SK-N-SH (cell line): Measurements from ENCODE around the gene EXOC2. TPM values are rescaled to one million over a fixed set of nuclear protein-coding genes. Genes with fewer than 3 reads are reported as not detected.

Experiments
- CTCF ChIA-PET: fragments of 300-600, 350-600 bp; formaldehyde crosslinking; extraction: SDS; loops from one replicate; lab custom pipeline; 2021; lab: Yijun Ruan, JAX
- POLR2A ChIA-PET: fragments of 350-600 bp; sonication (Branson Sonifier 250); formaldehyde crosslinking; extraction: SDS; loops from one replicate; lab custom pipeline; 2020; ENCODE audit warnings: antibody characterized with exemption, inconsistent platforms; lab: Yijun Ruan, JAX
- DNase-seq: peaks from one replicate; pipeline ENCODE4 v3.0.0; 2012
- H2AFZ ChIP-seq: fragments of 200-600 bp; sonication (generic); 2 replicates; pipeline ENCODE4 v1.8.1; 2016; ENCODE audit warnings: antibody characterized with exemption, mild to moderate bottlenecking, low read depth
- H3F3A ChIP-seq: fragments of 200-600 bp; sonication (generic); replicated peaks from 2 replicates; pipeline ENCODE3; 2016; ENCODE audit warnings: antibody characterized with exemption, mild to moderate bottlenecking; ENCODE audit not compliant: insufficient read depth
- H3K27ac ChIP-seq, 2 experiments: fragments of 200-500 bp in 1 of 2; fragments of 200-600 bp in 1 of 2; sonication (Bioruptor generic) in 1 of 2; sonication (generic), shearing (Covaris generic) in 1 of 2; 2 replicates each; pipeline versions ENCODE4 v1.5.1 to v1.6.1; 2014 to 2016; ENCODE audit warnings: low read depth in 2 of 2, inconsistent platforms in 1 of 2, low read length in 1 of 2, mild to moderate bottlenecking in 1 of 2, mixed read lengths in 1 of 2
- H3K27me3 ChIP-seq: fragments of 200-600 bp; sonication (generic), shearing (Covaris generic); 2 replicates; pipeline ENCODE4 v1.6.1; 2016; ENCODE audit warnings: mixed run types; ENCODE audit not compliant: insufficient read depth
- H3K36me3 ChIP-seq, 2 experiments: fragments of 200-500 bp in 1 of 2; fragments of 200-600 bp in 1 of 2; sonication (Bioruptor generic) in 1 of 2; sonication (generic) in 1 of 2; replicated peaks in 1 of 2; 2 replicates each; pipeline versions ENCODE3 to v1.5.1; 2014 to 2016; ENCODE audit warnings: low read length in 1 of 2, mild to moderate bottlenecking in 1 of 2; ENCODE audit not compliant: insufficient read depth in 2 of 2, control insufficient read depth in 1 of 2
- H3K4me1 ChIP-seq, 2 experiments: fragments of 200-500 bp in 1 of 2; fragments of 200-600 bp in 1 of 2; sonication (Bioruptor generic) in 1 of 2; sonication (generic), shearing (Covaris generic) in 1 of 2; 2 replicates each; pipeline versions ENCODE4 v1.5.1 to v1.6.1; 2014 to 2016; ENCODE audit warnings: low read depth in 1 of 2, low read length in 1 of 2, mixed run types in 1 of 2; ENCODE audit not compliant: insufficient read depth in 2 of 2, control insufficient read depth in 1 of 2
- H3K4me2 ChIP-seq: fragments of 200-600 bp; sonication (generic), shearing (Covaris generic); 2 replicates; pipeline ENCODE4 v1.6.1; 2017; ENCODE audit warnings: mixed run types
- H3K4me3 ChIP-seq, 2 experiments: fragments of 200-500 bp in 1 of 2; fragments of 200-600 bp in 1 of 2; sonication (Bioruptor generic) in 1 of 2; sonication (generic), shearing (Covaris generic) in 1 of 2; 2 replicates each; pipeline versions ENCODE4 v1.5.1 to v1.8.1; 2014 to 2016; ENCODE audit warnings: low read depth in 2 of 2, inconsistent platforms in 1 of 2, low read length in 1 of 2, mild to moderate bottlenecking in 1 of 2, mixed read lengths in 1 of 2, moderate library complexity in 1 of 2
- H3K79me2 ChIP-seq: fragments of 200-600 bp; sonication (generic); 2 replicates; pipeline ENCODE4 v1.8.1; 2017; ENCODE audit warnings: mild to moderate bottlenecking; ENCODE audit not compliant: insufficient read depth
- H3K9ac ChIP-seq: fragments of 200-600 bp; sonication (generic); 2 replicates; pipeline ENCODE4 v1.6.1; 2017; ENCODE audit warnings: mixed run types
- H3K9me2 ChIP-seq: fragments of 200-600 bp; sonication (generic); 2 replicates; pipeline ENCODE4 v1.6.1; 2017; ENCODE audit warnings: mixed run types
- H3K9me3 ChIP-seq: fragments of 200-600 bp; sonication (generic); 2 replicates; pipeline ENCODE4 v1.6.1; 2017; ENCODE audit warnings: mixed run types, mild to moderate bottlenecking, moderate library complexity
- H4K20me1 ChIP-seq: fragments of 200-600 bp; sonication (generic); 2 replicates; pipeline ENCODE4 v1.6.1; 2017; ENCODE audit warnings: mild to moderate bottlenecking, mixed run types; ENCODE audit not compliant: insufficient read depth
- ELF1 ChIP-seq: IDR thresholded peaks from 2 replicates; pipeline ENCODE4 v1.4.0; 2012
- FOXJ3 ChIP-seq: sonication (generic); formaldehyde crosslinking; IDR thresholded peaks from 2 replicates; pipeline ENCODE4 v1.5.1; 2020; ENCODE audit warnings: mild to moderate bottlenecking, missing genetic modification reagents
- FOXM1 ChIP-seq: IDR thresholded peaks from 2 replicates; pipeline ENCODE4 v1.4.0; 2012; ENCODE audit warnings: low read depth, mild to moderate bottlenecking
- GATA2 ChIP-seq: sonication (generic); formaldehyde crosslinking; IDR thresholded peaks from 2 replicates; pipeline ENCODE4 v1.5.0; 2020; ENCODE audit warnings: mild to moderate bottlenecking, missing genetic modification reagents
- NFIC ChIP-seq: IDR thresholded peaks from 2 replicates; pipeline ENCODE4 v1.4.0; 2012; ENCODE audit warnings: borderline replicate concordance
- RCOR1 ChIP-seq: fragments of 150-350 bp; IDR thresholded peaks from 2 replicates; pipeline ENCODE4 v1.6.1; 2017; ENCODE audit warnings: antibody characterized with exemption, low read length
- RFX5 ChIP-seq: IDR thresholded peaks from 2 replicates; pipeline ENCODE4 v1.6.1; 2012; ENCODE audit warnings: mild to moderate bottlenecking, improper control_type of control experiment, low read length
- RXRA ChIP-seq: IDR thresholded peaks from 2 replicates; pipeline ENCODE4 v1.4.0; 2012; ENCODE audit warnings: low read depth, mild to moderate bottlenecking, borderline replicate concordance
- SIN3A ChIP-seq: IDR thresholded peaks from 2 replicates; pipeline ENCODE4 v1.6.1; 2012; ENCODE audit warnings: low read depth, mild to moderate bottlenecking, low read length, moderate library complexity, borderline replicate concordance
- SMC3 ChIP-seq: IDR thresholded peaks from 2 replicates; pipeline ENCODE4 v1.6.1; 2012; ENCODE audit warnings: low read depth, low read length, improper control_type of control experiment
- TAF1 ChIP-seq: IDR thresholded peaks from 2 replicates; pipeline ENCODE4 v1.6.1; 2012; ENCODE audit warnings: low read depth, mild to moderate bottlenecking, low read length, moderate library complexity, borderline replicate concordance
- TEAD4 ChIP-seq: IDR thresholded peaks from 2 replicates; pipeline ENCODE4 v1.4.0; 2012; ENCODE audit warnings: mild to moderate bottlenecking, borderline replicate concordance; ENCODE audit not compliant: insufficient read depth
- YY1 ChIP-seq: IDR thresholded peaks from 2 replicates; pipeline ENCODE4 v1.4.0; 2012; ENCODE audit warnings: low read depth, mild to moderate bottlenecking
- WGBS: methylation state at CpG from one replicate; pipeline ENCODE4 v1.1.6; 2017; ENCODE audit warnings: low lambda C conversion rate; 5-methylcytosine and 5-hydroxymethylcytosine counted together
- polyA plus RNA-seq, 3 experiments: library from polyadenylated mRNA; depleted of rRNA; stranded (reverse); fragments of >200 nt; gene quantifications; 2 replicates each; pipeline ENCODE4 v1.2.3, GENCODE V29; 2012
- TF ChIP-seq, protein P1 (sequence below): IDR thresholded peaks from 2 replicates; pipeline ENCODE4 v1.6.1; 2012; ENCODE audit warnings: mild to moderate bottlenecking, low read depth, low read length, moderate library complexity
- TF ChIP-seq, protein P2 (sequence below): IDR thresholded peaks from 2 replicates; pipeline ENCODE4 v1.4.0; 2012; ENCODE audit warnings: low read depth
- TF ChIP-seq, protein P3 (sequence below): fragments of 150-350 bp; IDR thresholded peaks from 2 replicates; pipeline ENCODE4 v1.6.1; 2016; ENCODE audit warnings: mild to moderate bottlenecking, low read depth, low read length
- TF ChIP-seq, protein P4 (sequence below): IDR thresholded peaks from 2 replicates; pipeline ENCODE4 v1.4.0; 2012; ENCODE audit warnings: low read depth, borderline replicate concordance
- TF ChIP-seq, protein P5 (sequence below): fragments of 200-600 bp; sonication (generic); IDR thresholded peaks from 2 replicates; pipeline ENCODE4 v1.6.1; 2017; ENCODE audit warnings: antibody characterized with exemption, mild to moderate bottlenecking, moderate library complexity
- TF ChIP-seq, protein P6 (sequence below): fragments of 150-350 bp; IDR thresholded peaks from 2 replicates; pipeline ENCODE4 v1.6.1; 2017; ENCODE audit warnings: antibody characterized with exemption, low read length, low read depth, borderline replicate concordance
- TF ChIP-seq, protein P7 (sequence below): IDR thresholded peaks from 2 replicates; pipeline ENCODE4; 2012

The EXOC2 gene
- polyA plus RNA-seq, 1 of the 3 experiments (the other 2 are of a cell fraction): 10.6 TPM

DNA sequence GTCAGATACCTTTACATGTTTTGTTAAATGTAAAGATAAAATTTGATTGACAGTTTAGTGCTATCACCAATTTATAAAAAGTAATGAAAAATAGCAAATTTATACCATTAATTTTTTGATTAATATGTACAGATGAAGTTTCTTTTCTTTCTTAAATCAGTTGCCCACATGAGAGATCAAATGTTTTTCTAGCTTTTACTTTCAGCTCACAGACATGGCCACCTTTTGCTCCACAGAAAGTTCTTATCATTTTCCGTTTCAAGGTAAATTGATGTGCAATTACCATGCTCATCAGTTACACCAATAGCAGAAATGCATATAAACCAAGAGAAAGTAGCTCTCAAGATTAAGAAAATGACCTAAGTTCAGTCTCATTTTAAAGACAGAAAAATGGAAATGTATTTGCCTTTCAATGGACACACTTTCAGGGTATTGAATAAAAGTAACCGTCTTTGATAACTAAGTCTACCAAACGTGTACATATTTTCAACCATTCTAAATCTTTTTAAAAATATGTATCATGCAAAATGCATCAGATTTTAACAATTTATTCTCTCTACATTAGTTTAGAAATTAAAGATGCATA, 16.6 kb upstream of the EXOC2 start:
- H3K27me3 ChIP-seq: peaks cover 7% of the 10 kb centered on the region; the same call in 1 of the 2 replicates
- WGBS: 70% methylated on average over 3 of the region's 3 CpGs

More for the DNA sequence above, 16.6 kb upstream of the EXOC2 start:
- no peaks in the 10 kb centered on the region for H4K20me1 ChIP-seq
- no peak for DNase-seq
- no peak overlapping the region for H3K4me3 ChIP-seq
- no peak overlapping the region for H2AFZ ChIP-seq
- no peaks in the 10 kb centered on the region for H3K9me3 ChIP-seq
- H3K9ac ChIP-seq: no peak overlapping the region
- no peaks in the 10 kb centered on the region for H3K79me2 ChIP-seq
- no peaks in the 10 kb centered on the region for H3F3A ChIP-seq
- no peak overlapping the region for H3K27ac ChIP-seq
- TF ChIP-seq TAF1 (no peak), YY1 (no peak), RFX5 (no peak), ELF1 (no peak), NFIC (no peak), FOXM1 (no peak), FOXJ3 (no peak), RXRA (no peak), GATA2 (no peak), RCOR1 (no peak), TEAD4 (no peak), SMC3 (no peak), SIN3A (no peak)
- TF ChIP-seq, protein P1, sequence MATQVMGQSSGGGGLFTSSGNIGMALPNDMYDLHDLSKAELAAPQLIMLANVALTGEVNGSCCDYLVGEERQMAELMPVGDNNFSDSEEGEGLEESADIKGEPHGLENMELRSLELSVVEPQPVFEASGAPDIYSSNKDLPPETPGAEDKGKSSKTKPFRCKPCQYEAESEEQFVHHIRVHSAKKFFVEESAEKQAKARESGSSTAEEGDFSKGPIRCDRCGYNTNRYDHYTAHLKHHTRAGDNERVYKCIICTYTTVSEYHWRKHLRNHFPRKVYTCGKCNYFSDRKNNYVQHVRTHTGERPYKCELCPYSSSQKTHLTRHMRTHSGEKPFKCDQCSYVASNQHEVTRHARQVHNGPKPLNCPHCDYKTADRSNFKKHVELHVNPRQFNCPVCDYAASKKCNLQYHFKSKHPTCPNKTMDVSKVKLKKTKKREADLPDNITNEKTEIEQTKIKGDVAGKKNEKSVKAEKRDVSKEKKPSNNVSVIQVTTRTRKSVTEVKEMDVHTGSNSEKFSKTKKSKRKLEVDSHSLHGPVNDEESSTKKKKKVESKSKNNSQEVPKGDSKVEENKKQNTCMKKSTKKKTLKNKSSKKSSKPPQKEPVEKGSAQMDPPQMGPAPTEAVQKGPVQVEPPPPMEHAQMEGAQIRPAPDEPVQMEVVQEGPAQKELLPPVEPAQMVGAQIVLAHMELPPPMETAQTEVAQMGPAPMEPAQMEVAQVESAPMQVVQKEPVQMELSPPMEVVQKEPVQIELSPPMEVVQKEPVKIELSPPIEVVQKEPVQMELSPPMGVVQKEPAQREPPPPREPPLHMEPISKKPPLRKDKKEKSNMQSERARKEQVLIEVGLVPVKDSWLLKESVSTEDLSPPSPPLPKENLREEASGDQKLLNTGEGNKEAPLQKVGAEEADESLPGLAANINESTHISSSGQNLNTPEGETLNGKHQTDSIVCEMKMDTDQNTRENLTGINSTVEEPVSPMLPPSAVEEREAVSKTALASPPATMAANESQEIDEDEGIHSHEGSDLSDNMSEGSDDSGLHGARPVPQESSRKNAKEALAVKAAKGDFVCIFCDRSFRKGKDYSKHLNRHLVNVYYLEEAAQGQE: no peak
- TF ChIP-seq, protein P2, sequence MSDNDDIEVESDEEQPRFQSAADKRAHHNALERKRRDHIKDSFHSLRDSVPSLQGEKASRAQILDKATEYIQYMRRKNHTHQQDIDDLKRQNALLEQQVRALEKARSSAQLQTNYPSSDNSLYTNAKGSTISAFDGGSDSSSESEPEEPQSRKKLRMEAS: no peak
- TF ChIP-seq, protein P3, sequence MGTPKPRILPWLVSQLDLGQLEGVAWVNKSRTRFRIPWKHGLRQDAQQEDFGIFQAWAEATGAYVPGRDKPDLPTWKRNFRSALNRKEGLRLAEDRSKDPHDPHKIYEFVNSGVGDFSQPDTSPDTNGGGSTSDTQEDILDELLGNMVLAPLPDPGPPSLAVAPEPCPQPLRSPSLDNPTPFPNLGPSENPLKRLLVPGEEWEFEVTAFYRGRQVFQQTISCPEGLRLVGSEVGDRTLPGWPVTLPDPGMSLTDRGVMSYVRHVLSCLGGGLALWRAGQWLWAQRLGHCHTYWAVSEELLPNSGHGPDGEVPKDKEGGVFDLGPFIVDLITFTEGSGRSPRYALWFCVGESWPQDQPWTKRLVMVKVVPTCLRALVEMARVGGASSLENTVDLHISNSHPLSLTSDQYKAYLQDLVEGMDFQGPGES: no peak
- TF ChIP-seq, protein P4, sequence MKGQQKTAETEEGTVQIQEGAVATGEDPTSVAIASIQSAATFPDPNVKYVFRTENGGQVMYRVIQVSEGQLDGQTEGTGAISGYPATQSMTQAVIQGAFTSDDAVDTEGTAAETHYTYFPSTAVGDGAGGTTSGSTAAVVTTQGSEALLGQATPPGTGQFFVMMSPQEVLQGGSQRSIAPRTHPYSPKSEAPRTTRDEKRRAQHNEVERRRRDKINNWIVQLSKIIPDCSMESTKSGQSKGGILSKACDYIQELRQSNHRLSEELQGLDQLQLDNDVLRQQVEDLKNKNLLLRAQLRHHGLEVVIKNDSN: no peak
- TF ChIP-seq, protein P5, sequence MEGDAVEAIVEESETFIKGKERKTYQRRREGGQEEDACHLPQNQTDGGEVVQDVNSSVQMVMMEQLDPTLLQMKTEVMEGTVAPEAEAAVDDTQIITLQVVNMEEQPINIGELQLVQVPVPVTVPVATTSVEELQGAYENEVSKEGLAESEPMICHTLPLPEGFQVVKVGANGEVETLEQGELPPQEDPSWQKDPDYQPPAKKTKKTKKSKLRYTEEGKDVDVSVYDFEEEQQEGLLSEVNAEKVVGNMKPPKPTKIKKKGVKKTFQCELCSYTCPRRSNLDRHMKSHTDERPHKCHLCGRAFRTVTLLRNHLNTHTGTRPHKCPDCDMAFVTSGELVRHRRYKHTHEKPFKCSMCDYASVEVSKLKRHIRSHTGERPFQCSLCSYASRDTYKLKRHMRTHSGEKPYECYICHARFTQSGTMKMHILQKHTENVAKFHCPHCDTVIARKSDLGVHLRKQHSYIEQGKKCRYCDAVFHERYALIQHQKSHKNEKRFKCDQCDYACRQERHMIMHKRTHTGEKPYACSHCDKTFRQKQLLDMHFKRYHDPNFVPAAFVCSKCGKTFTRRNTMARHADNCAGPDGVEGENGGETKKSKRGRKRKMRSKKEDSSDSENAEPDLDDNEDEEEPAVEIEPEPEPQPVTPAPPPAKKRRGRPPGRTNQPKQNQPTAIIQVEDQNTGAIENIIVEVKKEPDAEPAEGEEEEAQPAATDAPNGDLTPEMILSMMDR: no peak
- TF ChIP-seq, protein P6, sequence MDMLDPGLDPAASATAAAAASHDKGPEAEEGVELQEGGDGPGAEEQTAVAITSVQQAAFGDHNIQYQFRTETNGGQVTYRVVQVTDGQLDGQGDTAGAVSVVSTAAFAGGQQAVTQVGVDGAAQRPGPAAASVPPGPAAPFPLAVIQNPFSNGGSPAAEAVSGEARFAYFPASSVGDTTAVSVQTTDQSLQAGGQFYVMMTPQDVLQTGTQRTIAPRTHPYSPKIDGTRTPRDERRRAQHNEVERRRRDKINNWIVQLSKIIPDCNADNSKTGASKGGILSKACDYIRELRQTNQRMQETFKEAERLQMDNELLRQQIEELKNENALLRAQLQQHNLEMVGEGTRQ: no peak
- TF ChIP-seq, protein P7, sequence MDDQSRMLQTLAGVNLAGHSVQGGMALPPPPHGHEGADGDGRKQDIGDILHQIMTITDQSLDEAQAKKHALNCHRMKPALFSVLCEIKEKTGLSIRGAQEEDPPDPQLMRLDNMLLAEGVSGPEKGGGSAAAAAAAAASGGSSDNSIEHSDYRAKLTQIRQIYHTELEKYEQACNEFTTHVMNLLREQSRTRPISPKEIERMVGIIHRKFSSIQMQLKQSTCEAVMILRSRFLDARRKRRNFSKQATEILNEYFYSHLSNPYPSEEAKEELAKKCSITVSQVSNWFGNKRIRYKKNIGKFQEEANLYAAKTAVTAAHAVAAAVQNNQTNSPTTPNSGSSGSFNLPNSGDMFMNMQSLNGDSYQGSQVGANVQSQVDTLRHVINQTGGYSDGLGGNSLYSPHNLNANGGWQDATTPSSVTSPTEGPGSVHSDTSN: no peak
- H3K9me2 ChIP-seq: no peaks in the 10 kb centered on the region
- H3K36me3 ChIP-seq: no peaks in the 10 kb centered on the region
- ChIA-PET POLR2A (no interaction called here), CTCF (interaction anchor here (0.8 to 2.4 kb wide), 3 partner anchors 12 to 688 kb away, joined by 3 to 12 read pairs (median 3); no protein-coding TSS in a partner anchor)
- H3K4me1 ChIP-seq: peaks cover 0 to 6% of the 10 kb centered on the region in 2 experiments; a peak in 1 of 4 replicates
- no peak overlapping the region for H3K4me2 ChIP-seq
